CD14-positive monocyte (primary cell): Measurements from ENCODE around the gene CD81. TPM values are rescaled to one million over a fixed set of nuclear protein-coding genes. Genes with fewer than 3 reads are reported as not detected.
A peak's percentile ranks its signal among the peaks of the same experiment; 100 is the strongest.

Experiments used
- DNase-seq, 3 donors: peaks; one replicate each; pipeline ENCODE4 v3.0.0-alpha.2; 2011 to 2022
- H2AFZ ChIP-seq: 2 replicates; pipeline ENCODE4 v1.6.0; 2012; ENCODE audit warnings: mild to moderate bottlenecking, low read depth, low read length, inconsistent platforms; ENCODE audit not compliant: insufficient read depth, poor library complexity, severe bottlenecking
- H3K27ac ChIP-seq, 2 donors: 1 replicate in 1 of 2; 2 replicates in 1 of 2; pipeline ENCODE4 v1.5.1; 2012 to 2013; ENCODE audit warnings: low read length in 2 of 2, control low read depth in 1 of 2, inconsistent platforms in 1 of 2, low read depth in 1 of 2, mild to moderate bottlenecking in 1 of 2
- H3K27me3 ChIP-seq, 2 donors: one replicate each; pipeline versions ENCODE4 v1.6.0 to v1.6.1; 2011 to 2013; ENCODE audit warnings: low read length in 2 of 2; ENCODE audit not compliant: control insufficient read depth in 2 of 2, insufficient read depth in 2 of 2
- H3K36me3 ChIP-seq, 2 donors: replicated peaks in 1 of 2; 1 replicate in 1 of 2; 2 replicates in 1 of 2; pipeline versions ENCODE4 v1.5.1 to v1.6.1; 2012 to 2013; ENCODE audit warnings: low read length in 2 of 2, control low read depth in 1 of 2, inconsistent platforms in 1 of 2, mild to moderate bottlenecking in 1 of 2; ENCODE audit not compliant: insufficient read depth in 2 of 2, control insufficient read depth in 1 of 2
- H3K4me1 ChIP-seq, 2 donors: 1 replicate in 1 of 2; 2 replicates in 1 of 2; pipeline versions ENCODE4 v1.5.1 to v1.6.1; 2012 to 2013; ENCODE audit warnings: low read length in 2 of 2, control low read depth in 1 of 2, inconsistent platforms in 1 of 2, mild to moderate bottlenecking in 1 of 2, moderate library complexity in 1 of 2; ENCODE audit not compliant: insufficient read depth in 2 of 2, control insufficient read depth in 1 of 2
- H3K4me2 ChIP-seq: replicated peaks from 2 replicates; pipeline ENCODE3; 2012; ENCODE audit warnings: low read length, moderate library complexity, mild to moderate bottlenecking; ENCODE audit not compliant: poor library complexity, severe bottlenecking; ENCODE audit errors: extremely low read depth
- H3K4me3 ChIP-seq, 3 experiments: fragments of 200-600 bp in 1 of 3; sonication (generic) in 1 of 3; replicated peaks in 1 of 3; 1 replicate in 2 of 3; 2 replicates in 1 of 3; pipeline ENCODE4 v1.5.1; 2011 to 2013; ENCODE audit warnings: low read length in 3 of 3, mild to moderate bottlenecking in 3 of 3, control low read depth in 2 of 3, low read depth in 2 of 3, inconsistent platforms in 1 of 3, moderate library complexity in 1 of 3
- H3K79me2 ChIP-seq: 2 replicates; pipeline ENCODE4 v1.6.0; 2012; ENCODE audit warnings: mild to moderate bottlenecking, control low read depth, inconsistent platforms, low read length, moderate library complexity; ENCODE audit not compliant: insufficient read depth
- H3K9ac ChIP-seq: 2 replicates; pipeline ENCODE4 v1.6.0; 2017; ENCODE audit warnings: low read length, mild to moderate bottlenecking; ENCODE audit not compliant: insufficient read depth, poor library complexity, severe bottlenecking
- H3K9me3 ChIP-seq, 2 donors: replicated peaks in 1 of 2; 1 replicate in 1 of 2; 2 replicates in 1 of 2; pipeline versions ENCODE4 v1.5.1 to v1.6.1; 2012 to 2013; ENCODE audit warnings: low read length in 2 of 2, control low read depth in 1 of 2; ENCODE audit not compliant: control insufficient read depth in 1 of 2, insufficient read depth in 1 of 2
- H4K20me1 ChIP-seq: 2 replicates; pipeline ENCODE4 v1.6.0; 2012; ENCODE audit warnings: mild to moderate bottlenecking, low read length, control low read depth, moderate library complexity; ENCODE audit not compliant: insufficient read depth
- H3K27ac Mint-ChIP-seq, 7 donors: one replicate each; pipeline ENCODE4 v1.8.0; 2020; ENCODE audit warnings: mild to moderate bottlenecking in 7 of 7, mixed read lengths in 7 of 7, moderate library complexity in 6 of 7, inconsistent platforms in 2 of 7
- H3K27me3 Mint-ChIP-seq, 3 donors: one replicate each; pipeline ENCODE4 v1.8.0; 2021 to 2022; ENCODE audit warnings: low read depth in 3 of 3, mild to moderate bottlenecking in 3 of 3, mixed read lengths in 3 of 3, moderate library complexity in 3 of 3, inconsistent platforms in 1 of 3
- H3K36me3 Mint-ChIP-seq, 2 donors: one replicate each; pipeline ENCODE4 v1.8.0; 2020; ENCODE audit warnings: mixed read lengths in 2 of 2, inconsistent platforms in 1 of 2, mild to moderate bottlenecking in 1 of 2
- H3K4me1 Mint-ChIP-seq: one replicate; pipeline ENCODE4 v1.8.0; 2020; ENCODE audit warnings: mild to moderate bottlenecking, mixed read lengths
- H3K4me3 Mint-ChIP-seq, 2 donors: one replicate each; pipeline ENCODE4 v1.8.0; 2020; ENCODE audit warnings: mild to moderate bottlenecking in 2 of 2, mixed read lengths in 2 of 2, moderate library complexity in 1 of 2
- H3K9me3 Mint-ChIP-seq, 7 donors: one replicate each; pipeline ENCODE4 v1.8.0; 2020 to 2022; ENCODE audit warnings: mixed read lengths in 7 of 7, mild to moderate bottlenecking in 6 of 7, moderate library complexity in 6 of 7, inconsistent platforms in 2 of 7
- CTCF ChIP-seq: fragments of 200-600 bp; IDR thresholded peaks from one replicate; pipeline ENCODE4 v1.8.0; 2022; ENCODE audit warnings: antibody characterized with exemption, mild to moderate bottlenecking
- WGBS: methylation state at CpG from one replicate; pipeline ENCODE4 v1.1.5; 2013; ENCODE audit warnings: missing lambda C conversion rate; ENCODE audit not compliant: insufficient coverage; 5-methylcytosine and 5-hydroxymethylcytosine counted together
- intact Hi-C, 2 donors: fragments of 100-400 bp; cut with micrococcal nuclease; formaldehyde crosslinking; loops; one replicate each; pipeline versions ENCODE4 v1.15.0 to v1.15.1; 2023
- polyA plus RNA-seq, 3 donors: library from polyadenylated mRNA; depleted of rRNA in 1 of 3; unstranded in 2 of 3; stranded (reverse) in 1 of 3; fragments of 300-500 nt in 2 of 3; fragments of >200 nt in 1 of 3; fragmentation: Illumina TruSeq in 2 of 3; gene quantifications; 1 replicate in 2 of 3; 2 replicates in 1 of 3; pipeline ENCODE4 v1.2.3, GENCODE V29; 2012 to 2021

CD81 gene
- polyA plus RNA-seq, 3 donors = 3.2 to 74.9 (median 12.3) TPM

- H3K4me3 ChIP-seq = no peak overlapping the region
- H3K27ac ChIP-seq = no peak overlapping the region
- peaks cover 0 to 11% of the 10 kb centered on the region in 2 donors for H3K9me3 ChIP-seq
- no peak for TF ChIP-seq CTCF
- H3K9ac ChIP-seq = no peak overlapping the region
- Mint-ChIP-seq H3K4me3 (no peak overlapping the region), H3K27me3 (peaks cover 12 to 38% (median 28%) of the 10 kb centered on the region in 3 donors), H3K36me3 (no peaks in the 10 kb centered on the region), H3K27ac (peak overlapping the region in 1 of 7 donors; percentile 17), H3K4me1 (no peaks in the 10 kb centered on the region), H3K9me3 (peaks cover 3 to 21% (median 14%) of the 10 kb centered on the region in 7 donors)
- H3K79me2 ChIP-seq = no peaks in the 10 kb centered on the region
- H3K4me1 ChIP-seq = no peaks in the 10 kb centered on the region
- DNase-seq = no peak
- 87% methylated on average over 2 of the region's 3 CpGs for WGBS
- H2AFZ ChIP-seq = no peak overlapping the region
- intact Hi-C loops = loop anchor here in 1 of 2 donors (10.0 kb wide), 1 partner anchor 63 kb away; no protein-coding TSS in a partner anchor
- no peaks in the 10 kb centered on the region for H3K36me3 ChIP-seq
- H3K4me2 ChIP-seq = no peak overlapping the region
- H3K27me3 ChIP-seq = no peaks in the 10 kb centered on the region
- H4K20me1 ChIP-seq = no peaks in the 10 kb centered on the region
Measured at GRCh38 chr11:2351701-2352100, 25.4 kb upstream of the CD81 start.

GRCh38 chr11:2352420-2352819 is 24.7 kb upstream of the CD81 start:
- no peaks in the 10 kb centered on the region for H4K20me1 ChIP-seq
- H3K9me3 Mint-ChIP-seq = peaks cover 0 to 17% (median 11%) of the 10 kb centered on the region in 7 donors
- no peaks in the 10 kb centered on the region for H3K27me3 ChIP-seq

More at GRCh38 chr11:2352420-2352819, 24.7 kb upstream of the CD81 start:
- H3K9me3 ChIP-seq = peaks cover 0 to 6% of the 10 kb centered on the region in 2 donors
- Mint-ChIP-seq H3K4me1 (no peaks in the 10 kb centered on the region), H3K27me3 (peaks cover 12 to 37% (median 25%) of the 10 kb centered on the region in 3 donors), H3K27ac (no peak overlapping the region), H3K36me3 (no peaks in the 10 kb centered on the region), H3K4me3 (no peak overlapping the region)
- no peak overlapping the region for H3K27ac ChIP-seq
- intact Hi-C loops = loop anchor here in 1 of 2 donors (10.0 kb wide), 1 partner anchor 62 kb away; no protein-coding TSS in a partner anchor
- 100% methylated on average over 3 of the region's 4 CpGs for WGBS
- H2AFZ ChIP-seq = no peak overlapping the region
- no peak overlapping the region for H3K4me3 ChIP-seq
- no peak for DNase-seq
- no peaks in the 10 kb centered on the region for H3K79me2 ChIP-seq
- TF ChIP-seq CTCF = no peak
- H3K9ac ChIP-seq = no peak overlapping the region
- H3K4me1 ChIP-seq = no peaks in the 10 kb centered on the region
- H3K4me2 ChIP-seq = no peak overlapping the region
- H3K36me3 ChIP-seq = no peaks in the 10 kb centered on the region
